Measurements from ENCODE around the gene HOXA4.

HOXA4 gene

DNA sequence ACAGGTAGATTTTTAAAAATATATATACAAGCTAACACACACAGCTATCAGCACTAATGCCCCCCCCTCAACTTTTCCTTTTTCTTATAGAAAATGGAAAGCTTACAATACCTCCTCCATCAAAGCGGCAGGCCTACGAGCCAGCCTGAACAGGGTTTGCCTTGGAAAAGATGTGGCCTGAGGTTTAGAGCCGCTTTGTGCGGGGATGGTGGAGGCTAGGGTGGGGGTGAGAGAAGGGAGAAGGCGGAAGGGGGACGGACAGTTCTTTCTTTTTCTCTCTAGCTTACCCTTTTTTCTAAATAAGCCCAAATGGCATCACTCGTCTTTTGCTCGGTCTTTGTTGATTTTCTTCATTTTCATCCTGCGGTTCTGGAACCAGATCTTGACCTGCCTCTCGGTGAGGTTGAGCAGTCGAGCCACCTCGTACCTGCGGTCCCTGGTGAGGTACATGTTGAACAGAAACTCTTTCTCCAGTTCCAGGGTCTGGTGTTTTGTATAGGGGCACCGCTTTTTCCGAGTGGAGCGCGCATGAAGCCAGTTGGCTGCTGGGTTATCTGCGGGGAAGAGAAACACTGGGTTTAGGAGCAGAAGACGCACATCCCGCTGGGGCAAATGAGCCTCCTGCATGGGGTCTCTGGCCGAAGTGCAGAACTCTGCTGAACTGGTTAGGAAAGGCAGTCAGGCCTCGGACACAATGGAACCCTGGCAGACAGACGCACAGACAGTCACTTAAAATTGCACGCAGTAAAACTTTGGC is 32.9 kb upstream of the HOXA4 start:
- H3K27ac ChIP-seq: no peak overlapping the region

DNA sequence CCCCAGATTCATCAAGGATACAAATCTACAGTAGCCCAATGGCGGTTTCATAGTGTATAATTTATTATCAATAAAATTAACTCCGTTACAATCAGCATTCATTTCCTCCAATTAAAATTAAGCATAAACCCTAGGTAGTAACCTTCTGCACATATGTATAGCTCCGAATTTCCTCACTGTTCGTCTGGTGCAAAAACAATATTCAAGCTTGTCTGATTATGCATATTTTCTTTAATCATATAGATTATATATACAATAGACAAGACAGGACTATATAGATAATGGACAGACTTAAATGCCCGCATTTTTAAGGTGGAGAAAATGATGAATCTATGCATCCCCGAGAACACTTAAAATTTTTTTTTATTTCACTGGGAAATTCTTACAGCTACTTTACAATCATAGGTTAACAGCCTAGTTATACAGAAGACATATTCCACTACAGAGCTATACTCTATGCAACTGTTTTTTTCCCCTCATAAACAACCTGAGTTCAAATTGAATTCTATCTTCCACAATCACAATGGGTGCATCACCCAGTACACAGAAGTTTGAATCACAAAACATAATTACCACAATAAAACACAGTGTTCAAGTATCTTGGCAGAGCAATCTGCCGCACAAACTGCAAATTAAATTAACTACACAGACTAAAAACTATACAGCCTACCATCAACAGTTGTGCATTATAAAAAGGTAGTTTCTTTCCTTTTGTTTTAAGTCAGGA is 32.2 kb upstream of the HOXA4 start:
- H3K27ac ChIP-seq: no peak overlapping the region
- TF ChIP-seq, protein P1, sequence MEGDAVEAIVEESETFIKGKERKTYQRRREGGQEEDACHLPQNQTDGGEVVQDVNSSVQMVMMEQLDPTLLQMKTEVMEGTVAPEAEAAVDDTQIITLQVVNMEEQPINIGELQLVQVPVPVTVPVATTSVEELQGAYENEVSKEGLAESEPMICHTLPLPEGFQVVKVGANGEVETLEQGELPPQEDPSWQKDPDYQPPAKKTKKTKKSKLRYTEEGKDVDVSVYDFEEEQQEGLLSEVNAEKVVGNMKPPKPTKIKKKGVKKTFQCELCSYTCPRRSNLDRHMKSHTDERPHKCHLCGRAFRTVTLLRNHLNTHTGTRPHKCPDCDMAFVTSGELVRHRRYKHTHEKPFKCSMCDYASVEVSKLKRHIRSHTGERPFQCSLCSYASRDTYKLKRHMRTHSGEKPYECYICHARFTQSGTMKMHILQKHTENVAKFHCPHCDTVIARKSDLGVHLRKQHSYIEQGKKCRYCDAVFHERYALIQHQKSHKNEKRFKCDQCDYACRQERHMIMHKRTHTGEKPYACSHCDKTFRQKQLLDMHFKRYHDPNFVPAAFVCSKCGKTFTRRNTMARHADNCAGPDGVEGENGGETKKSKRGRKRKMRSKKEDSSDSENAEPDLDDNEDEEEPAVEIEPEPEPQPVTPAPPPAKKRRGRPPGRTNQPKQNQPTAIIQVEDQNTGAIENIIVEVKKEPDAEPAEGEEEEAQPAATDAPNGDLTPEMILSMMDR (conservative IDR thresholded peaks at IDR 0.05): no peak
- TF ChIP-seq ZFX (IDR thresholded peaks at IDR 0.05): no peak

More for the DNA sequence above, 32.9 kb upstream of the HOXA4 start:
- no peak for TF ChIP-seq ZFX (IDR thresholded peaks at IDR 0.05)
- TF ChIP-seq, protein P1 (conservative IDR thresholded peaks at IDR 0.05): no peak

DNA sequence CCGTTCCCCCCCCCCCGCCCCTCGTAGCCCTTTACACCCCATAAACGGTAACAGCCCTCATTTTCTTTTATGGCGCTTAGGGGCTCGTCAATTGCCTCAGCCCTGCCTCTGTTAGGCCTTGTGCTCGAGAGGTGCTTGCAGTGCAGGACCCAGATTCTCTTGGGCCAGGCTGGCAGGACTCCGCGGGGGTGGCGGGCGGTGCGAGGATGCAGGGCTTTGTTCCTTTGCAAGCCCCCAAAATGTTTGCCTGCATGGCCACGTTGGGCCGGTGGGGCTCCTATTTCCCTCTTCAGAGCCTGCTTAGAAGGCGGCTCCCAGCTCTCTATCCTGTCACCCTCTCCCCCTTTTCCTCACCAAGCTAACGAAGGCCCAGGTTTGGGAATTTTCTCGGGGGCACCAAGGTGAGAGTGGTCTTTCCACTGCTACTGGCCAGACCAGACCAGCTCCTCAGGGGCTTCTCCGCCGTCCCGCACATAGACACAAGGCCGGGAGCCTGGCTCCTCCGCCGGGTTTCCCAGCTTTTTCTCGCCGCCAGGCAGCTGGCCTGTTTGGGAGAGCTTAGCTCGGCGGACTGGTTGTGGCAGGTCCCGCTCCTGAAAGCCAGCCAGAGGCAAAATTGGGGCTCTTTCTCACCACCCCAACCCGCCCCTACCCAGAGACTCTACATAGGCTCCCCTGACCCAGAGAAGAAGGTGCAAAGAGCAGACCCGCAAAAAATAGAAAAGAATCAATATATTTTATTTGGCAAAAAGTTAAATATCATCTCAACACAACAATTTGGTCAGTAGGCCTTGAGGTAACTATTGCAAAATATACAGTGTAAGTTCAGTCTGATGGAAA is 31.4 kb upstream of the HOXA4 start:
- H3K27ac ChIP-seq: no peak overlapping the region
- TF ChIP-seq ZFX (IDR thresholded peaks at IDR 0.05): no peak
- TF ChIP-seq, protein P1 (conservative IDR thresholded peaks at IDR 0.05): no peak

DNA sequence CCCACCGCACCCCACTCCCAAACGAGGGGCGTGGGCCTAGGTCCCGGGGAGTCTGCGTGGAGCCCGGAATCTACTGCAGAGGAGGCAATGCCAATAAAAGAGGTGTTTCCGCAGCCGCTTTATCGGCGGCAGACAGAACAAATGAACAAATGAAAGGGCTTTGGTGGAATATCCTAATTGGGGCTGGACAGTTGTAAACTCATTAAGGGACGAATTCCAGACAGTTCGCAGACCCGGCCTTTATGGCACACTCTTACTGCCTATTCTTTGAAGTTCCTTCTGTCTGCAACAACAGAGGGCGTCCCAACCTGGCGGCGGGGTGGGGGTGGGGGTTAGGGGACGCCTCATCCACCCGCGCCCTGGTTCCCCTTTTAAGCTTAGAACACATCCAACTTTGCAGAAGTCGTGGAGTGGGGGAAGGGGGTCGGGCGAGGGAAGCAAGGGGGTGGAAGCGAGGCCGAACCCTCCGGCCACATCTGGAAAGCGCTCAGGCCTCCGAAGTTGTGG is 30.7 kb upstream of the HOXA4 start:
- H3K27ac ChIP-seq: peak overlapping the region; percentile 71
- no peak for TF ChIP-seq ZFX (IDR thresholded peaks at IDR 0.05)
- TF ChIP-seq, protein P1 (conservative IDR thresholded peaks at IDR 0.05): no peak; the same call in 1 of the 2 replicates

DNA sequence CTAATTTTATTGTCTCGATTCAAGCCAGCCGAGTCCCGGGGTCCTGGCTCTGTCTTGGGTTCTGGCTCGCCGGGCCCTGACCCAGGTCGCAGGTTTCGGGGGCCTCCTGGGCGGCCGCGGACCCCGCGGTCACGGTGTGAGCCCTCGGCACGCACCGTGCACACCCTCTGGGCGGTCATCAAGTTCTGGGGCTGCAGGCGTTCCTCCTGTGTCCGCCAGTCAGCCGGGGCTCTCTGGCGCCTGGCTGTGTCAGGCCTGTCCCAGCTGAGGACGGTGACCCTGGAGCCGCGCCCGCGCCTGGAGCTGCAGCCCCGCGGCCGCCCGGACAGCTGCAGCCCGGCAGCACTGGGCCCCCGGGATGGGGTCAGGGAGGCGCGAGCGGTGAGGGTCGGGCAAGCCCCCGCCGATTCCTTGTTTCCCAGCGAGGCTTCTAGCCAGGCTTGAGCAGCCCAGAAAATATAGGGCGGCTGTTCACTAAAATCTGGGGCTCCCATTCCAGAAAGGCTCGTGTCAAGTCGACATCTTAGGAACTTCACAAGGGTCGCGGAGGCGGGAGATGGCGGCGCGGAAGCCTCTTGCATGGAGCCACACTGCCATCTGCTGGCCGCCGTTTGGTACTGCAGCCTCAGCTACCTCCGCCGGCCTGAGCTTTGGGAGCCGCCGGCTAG is 30.1 kb upstream of the HOXA4 start:
- TF ChIP-seq ZFX (IDR thresholded peaks at IDR 0.05): no peak; the same call in 1 of the 2 replicates
- TF ChIP-seq, protein P1 (conservative IDR thresholded peaks at IDR 0.05): peak; percentile 98
- peak overlapping the region; percentile 71 for H3K27ac ChIP-seq

DNA sequence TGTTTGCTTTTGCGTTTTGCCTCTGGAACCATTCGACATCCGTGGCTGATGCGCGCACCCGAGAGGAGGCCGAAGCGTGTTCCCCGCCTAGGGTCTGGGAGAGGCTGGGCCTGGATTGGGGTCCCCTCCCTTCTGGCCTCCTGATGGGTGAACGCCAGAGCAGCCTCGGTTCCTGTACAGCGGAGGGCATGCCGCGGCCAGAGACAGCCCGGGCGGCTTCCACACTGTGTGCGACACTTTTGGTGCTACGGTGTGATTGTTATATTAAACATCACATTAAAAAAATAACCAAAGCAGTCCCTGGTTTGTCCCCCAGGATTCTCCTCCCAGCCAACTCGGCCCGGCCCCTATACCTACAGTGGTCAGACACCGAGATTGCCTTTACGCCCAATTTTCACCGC is 29.6 kb upstream of the HOXA4 start:
- peak overlapping the region; percentile 71 for H3K27ac ChIP-seq
- no peak for TF ChIP-seq ZFX (IDR thresholded peaks at IDR 0.05)
- TF ChIP-seq, protein P1 (conservative IDR thresholded peaks at IDR 0.05): no peak
